Measurements from ENCODE around the gene MED13L.

DNA sequence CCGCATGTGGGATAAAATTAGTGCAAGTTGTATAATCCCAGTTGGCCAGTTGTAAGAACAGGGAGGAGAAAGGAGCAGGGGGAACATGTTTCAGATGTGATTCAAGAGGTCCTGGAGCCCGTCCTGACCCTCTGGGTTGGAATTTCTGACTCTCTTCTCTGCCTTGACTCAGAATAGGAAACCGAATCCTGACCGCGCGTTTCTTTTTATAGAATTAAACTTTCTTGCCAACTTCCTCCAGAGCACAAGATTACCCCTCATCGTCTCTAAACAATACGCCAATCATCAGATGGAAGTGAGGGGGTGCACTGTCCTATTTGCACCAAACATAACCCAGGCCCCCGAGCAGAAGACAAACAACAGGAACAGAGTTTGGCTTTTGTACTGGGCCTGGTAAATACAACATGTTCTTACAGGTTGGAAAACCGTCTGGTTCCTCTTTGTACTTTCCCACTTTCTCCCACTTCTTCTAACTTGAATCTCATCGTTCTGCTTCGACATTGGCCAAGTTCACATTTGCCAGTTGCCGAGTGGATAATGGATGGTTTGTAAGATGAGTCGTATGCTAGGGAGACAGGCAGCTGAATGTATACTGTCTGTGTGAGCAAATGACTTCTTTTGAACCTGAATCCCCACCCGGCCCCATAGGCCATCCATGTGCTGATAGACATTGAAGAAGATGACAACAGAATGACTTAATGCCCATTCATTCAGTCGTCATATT is 42.6 kb upstream of the MED13L start:
- TF ChIP-seq, protein P1, sequence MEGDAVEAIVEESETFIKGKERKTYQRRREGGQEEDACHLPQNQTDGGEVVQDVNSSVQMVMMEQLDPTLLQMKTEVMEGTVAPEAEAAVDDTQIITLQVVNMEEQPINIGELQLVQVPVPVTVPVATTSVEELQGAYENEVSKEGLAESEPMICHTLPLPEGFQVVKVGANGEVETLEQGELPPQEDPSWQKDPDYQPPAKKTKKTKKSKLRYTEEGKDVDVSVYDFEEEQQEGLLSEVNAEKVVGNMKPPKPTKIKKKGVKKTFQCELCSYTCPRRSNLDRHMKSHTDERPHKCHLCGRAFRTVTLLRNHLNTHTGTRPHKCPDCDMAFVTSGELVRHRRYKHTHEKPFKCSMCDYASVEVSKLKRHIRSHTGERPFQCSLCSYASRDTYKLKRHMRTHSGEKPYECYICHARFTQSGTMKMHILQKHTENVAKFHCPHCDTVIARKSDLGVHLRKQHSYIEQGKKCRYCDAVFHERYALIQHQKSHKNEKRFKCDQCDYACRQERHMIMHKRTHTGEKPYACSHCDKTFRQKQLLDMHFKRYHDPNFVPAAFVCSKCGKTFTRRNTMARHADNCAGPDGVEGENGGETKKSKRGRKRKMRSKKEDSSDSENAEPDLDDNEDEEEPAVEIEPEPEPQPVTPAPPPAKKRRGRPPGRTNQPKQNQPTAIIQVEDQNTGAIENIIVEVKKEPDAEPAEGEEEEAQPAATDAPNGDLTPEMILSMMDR (IDR thresholded peaks at IDR 0.05): no peak
- TF ChIP-seq POLR2A (IDR thresholded peaks at IDR 0.05): no peak

Measured in lower leg skin (tissue), 3 donors.